NOMO-1 (cell line): Measurements from ENCODE around the gene TFE3.
"Not testable (repeated sequence)": the region's sequence is repeated elsewhere in the genome, so short reads cannot be mapped to it uniquely, and the experiment has no call there.

Source experiments
- DNase-seq, 2 experiments: peaks; one replicate each; lab custom pipeline; 2025; ENCODE audit not compliant: unreplicated experiment in 2 of 2; lab: John Stamatoyannopoulos, UW

The TFE3 gene

GRCh38 chrX:49002091-49002935 lies 40.8 kb downstream of the TFE3 start, which contains the start of gene GRIPAP1:
GRIPAP1 (minus strand) TSS chrX:49002264; CDS start chrX:49002229, 35 bp downstream.
- peak; percentile 49 to 73 for DNase-seq

- peak; percentile 30 to 33 for DNase-seq
Measured at GRCh38 chrX:49001521-49002090, 41.6 kb downstream of the TFE3 start.

DNA sequence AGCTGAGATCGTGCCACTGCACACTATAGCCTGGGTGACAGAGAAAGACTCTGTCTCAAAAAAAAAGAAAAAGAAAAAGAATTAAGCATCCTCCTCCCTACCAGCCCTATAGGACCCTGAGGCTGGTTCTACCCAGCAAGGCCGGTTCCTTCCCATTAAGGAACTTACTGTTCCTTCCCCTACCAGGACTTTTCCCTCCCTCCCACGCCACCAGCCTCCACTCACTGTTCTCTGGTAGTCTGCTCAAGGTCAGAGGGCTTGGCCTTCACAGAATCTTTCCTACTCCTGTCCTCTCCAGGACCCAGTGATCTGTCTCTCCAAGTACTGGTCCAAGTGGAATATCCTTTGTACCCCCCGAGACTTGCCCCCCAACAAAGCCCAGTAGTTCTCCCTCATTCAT lies 42.5 kb downstream of the TFE3 start:
- DNase-seq, result no peak

- DNase-seq, result no peak
Measured at GRCh38 chrX:48999030-48999429, 44.1 kb downstream of the TFE3 start.

GRCh38 chrX:48998391-48998790 lies 44.8 kb downstream of the TFE3 start:
- DNase-seq, result no peak

GRCh38 chrX:48997865-48998264 lies 45.3 kb downstream of the TFE3 start:
- DNase-seq, result no peak

DNA sequence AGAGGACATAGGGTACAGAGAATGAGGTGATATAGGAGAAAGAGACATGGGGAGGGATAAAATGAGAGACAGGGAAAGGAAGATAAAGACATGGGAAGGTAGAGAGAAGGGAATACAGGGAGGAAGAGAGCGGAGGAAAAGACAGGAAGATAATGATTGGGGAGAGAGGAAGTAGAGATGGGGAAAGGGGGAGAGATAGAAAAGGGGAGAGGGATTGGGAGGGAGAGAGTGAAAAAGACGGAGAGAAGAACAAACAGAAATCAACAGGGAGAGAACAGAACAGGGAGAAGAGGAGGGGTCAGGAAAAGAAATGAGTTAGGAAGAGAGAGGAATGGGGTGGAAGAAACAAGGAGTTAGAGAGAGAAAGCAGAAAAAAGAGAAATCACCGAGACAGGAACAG lies 45.7 kb downstream of the TFE3 start:
- no peak for DNase-seq

DNA sequence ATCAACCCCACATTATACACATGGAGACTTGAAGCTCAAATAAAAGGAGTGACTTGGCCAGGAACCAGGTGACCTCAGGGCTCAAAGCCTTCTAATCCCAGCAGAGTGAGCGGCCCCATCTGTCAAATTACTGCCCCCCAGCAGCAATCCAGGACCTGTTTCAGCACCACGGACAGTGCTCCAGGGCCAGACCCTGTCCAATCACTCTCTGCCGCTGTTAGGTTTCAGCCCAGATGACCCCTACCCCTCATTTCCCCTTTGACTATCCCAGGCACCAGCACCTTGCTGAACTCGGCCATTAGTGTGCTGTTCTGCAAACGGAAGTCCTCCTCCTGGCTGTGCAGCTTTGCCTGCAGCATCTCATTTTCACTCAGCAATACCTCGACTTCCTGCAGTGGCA lies 46.2 kb downstream of the TFE3 start:
- no peak for DNase-seq

- DNase-seq, result no peak
Measured at GRCh38 chrX:48992341-48992740, 50.8 kb downstream of the TFE3 start.

DNA sequence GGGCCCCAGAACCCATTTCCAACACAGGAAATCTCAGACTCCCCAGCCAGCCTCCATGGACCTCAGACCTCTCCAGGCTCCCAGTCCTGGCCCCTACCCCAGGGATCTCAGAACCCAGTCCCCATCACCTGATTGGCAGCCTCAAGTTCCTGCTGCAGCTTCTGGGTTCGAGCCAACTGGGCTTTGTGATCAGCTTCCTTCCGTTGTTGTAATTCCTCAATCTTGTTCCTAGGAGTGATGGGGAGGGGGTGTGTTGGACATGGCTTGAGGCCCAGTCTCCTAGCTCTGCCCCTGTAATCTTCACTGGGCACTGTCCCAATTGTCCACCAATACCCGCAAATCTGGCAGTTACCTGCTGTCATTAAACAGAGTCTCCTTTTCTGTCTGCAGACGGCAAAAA lies 53.7 kb downstream of the TFE3 start:
- no peak for DNase-seq

DNA sequence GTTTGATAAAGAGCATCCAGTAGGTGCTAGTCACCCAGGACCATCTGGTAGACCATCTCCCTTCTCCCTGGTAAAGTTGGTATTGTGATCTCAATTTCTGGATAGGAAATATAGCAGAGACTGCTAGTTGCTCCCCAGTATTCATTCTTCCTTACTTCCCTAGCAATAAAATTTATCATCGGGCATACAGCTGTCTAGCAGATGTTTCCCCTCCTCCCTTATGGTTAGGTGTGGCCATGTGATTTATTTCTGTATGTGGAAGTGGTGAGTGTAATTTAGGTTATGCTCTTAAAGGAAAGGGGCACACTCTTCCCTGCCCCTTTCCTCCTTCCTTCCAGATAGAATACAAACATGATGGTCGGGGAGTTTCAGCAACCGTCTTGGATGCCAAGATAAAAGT lies 59.3 kb downstream of the TFE3 start:
- no peak for DNase-seq

GRCh38 chrX:48983081-48983480 lies 60.1 kb downstream of the TFE3 start:
- DNase-seq, result no peak

- no peak for DNase-seq
Measured at GRCh38 chrX:48981178-48981577, 62.0 kb downstream of the TFE3 start.

- not testable (repeated sequence) for DNase-seq
Measured at GRCh38 chrX:48980341-48980740, 62.8 kb downstream of the TFE3 start.
